GM19468 (cell line): Measurements from ENCODE around the gene FEM1A.
"Not testable (repeated sequence)": the region's sequence is repeated elsewhere in the genome, so short reads cannot be mapped to it uniquely, and the experiment has no call there.

Experiments used
- ATAC-seq: cut with Tn5 transposase; IDR thresholded peaks from one replicate; pipeline ENCODE4 v1.9.1; 2021; ENCODE audit warnings: mild to moderate bottlenecking, moderate library complexity, moderate number of reproducible peaks; ENCODE audit not compliant: unreplicated experiment; ENCODE audit errors: extremely low read depth

FEM1A gene

GRCh38 chr19:4844348-4845179 lies 53.0 kb downstream of the FEM1A start:
- no peak for ATAC-seq

GRCh38 chr19:4845975-4846374 lies 54.4 kb downstream of the FEM1A start:
- ATAC-seq = not testable (repeated sequence)

- no peak for ATAC-seq
These were observed 55.8 kb downstream of the FEM1A start for GRCh38 chr19:4847190-4847973.

GRCh38 chr19:4849019-4849418 lies 57.5 kb downstream of the FEM1A start:
- ATAC-seq = no peak
